SK-N-SH (cell line): ENCODE results near the gene TM7SF3. TPM values are rescaled to one million over a fixed set of nuclear protein-coding genes. Genes with fewer than 3 reads are reported as not detected.

Experiments
- CTCF ChIA-PET: fragments of 300-600, 350-600 bp; formaldehyde crosslinking; extraction: SDS; loops from one replicate; lab custom pipeline; 2021; lab: Yijun Ruan, JAX
- POLR2A ChIA-PET: fragments of 350-600 bp; sonication (Branson Sonifier 250); formaldehyde crosslinking; extraction: SDS; loops from one replicate; lab custom pipeline; 2020; ENCODE audit warnings: antibody characterized with exemption, inconsistent platforms; lab: Yijun Ruan, JAX
- DNase-seq: peaks from one replicate; pipeline ENCODE4 v3.0.0; 2012
- H2AFZ ChIP-seq: fragments of 200-600 bp; sonication (generic); 2 replicates; pipeline ENCODE4 v1.8.1; 2016; ENCODE audit warnings: antibody characterized with exemption, mild to moderate bottlenecking, low read depth
- H3F3A ChIP-seq: fragments of 200-600 bp; sonication (generic); replicated peaks from 2 replicates; pipeline ENCODE3; 2016; ENCODE audit warnings: antibody characterized with exemption, mild to moderate bottlenecking; ENCODE audit not compliant: insufficient read depth
- H3K27ac ChIP-seq, 2 experiments: fragments of 200-500 bp in 1 of 2; fragments of 200-600 bp in 1 of 2; sonication (Bioruptor generic) in 1 of 2; sonication (generic), shearing (Covaris generic) in 1 of 2; 2 replicates each; pipeline versions ENCODE4 v1.5.1 to v1.6.1; 2014 to 2016; ENCODE audit warnings: low read depth in 2 of 2, inconsistent platforms in 1 of 2, low read length in 1 of 2, mild to moderate bottlenecking in 1 of 2, mixed read lengths in 1 of 2
- H3K27me3 ChIP-seq: fragments of 200-600 bp; sonication (generic), shearing (Covaris generic); 2 replicates; pipeline ENCODE4 v1.6.1; 2016; ENCODE audit warnings: mixed run types; ENCODE audit not compliant: insufficient read depth
- H3K36me3 ChIP-seq, 2 experiments: fragments of 200-500 bp in 1 of 2; fragments of 200-600 bp in 1 of 2; sonication (Bioruptor generic) in 1 of 2; sonication (generic) in 1 of 2; replicated peaks in 1 of 2; 2 replicates each; pipeline versions ENCODE3 to v1.5.1; 2014 to 2016; ENCODE audit warnings: low read length in 1 of 2, mild to moderate bottlenecking in 1 of 2; ENCODE audit not compliant: insufficient read depth in 2 of 2, control insufficient read depth in 1 of 2
- H3K4me1 ChIP-seq, 2 experiments: fragments of 200-500 bp in 1 of 2; fragments of 200-600 bp in 1 of 2; sonication (Bioruptor generic) in 1 of 2; sonication (generic), shearing (Covaris generic) in 1 of 2; 2 replicates each; pipeline versions ENCODE4 v1.5.1 to v1.6.1; 2014 to 2016; ENCODE audit warnings: low read depth in 1 of 2, low read length in 1 of 2, mixed run types in 1 of 2; ENCODE audit not compliant: insufficient read depth in 2 of 2, control insufficient read depth in 1 of 2
- H3K4me2 ChIP-seq: fragments of 200-600 bp; sonication (generic), shearing (Covaris generic); 2 replicates; pipeline ENCODE4 v1.6.1; 2017; ENCODE audit warnings: mixed run types
- H3K4me3 ChIP-seq, 2 experiments: fragments of 200-500 bp in 1 of 2; fragments of 200-600 bp in 1 of 2; sonication (Bioruptor generic) in 1 of 2; sonication (generic), shearing (Covaris generic) in 1 of 2; 2 replicates each; pipeline versions ENCODE4 v1.5.1 to v1.8.1; 2014 to 2016; ENCODE audit warnings: low read depth in 2 of 2, inconsistent platforms in 1 of 2, low read length in 1 of 2, mild to moderate bottlenecking in 1 of 2, mixed read lengths in 1 of 2, moderate library complexity in 1 of 2
- H3K79me2 ChIP-seq: fragments of 200-600 bp; sonication (generic); 2 replicates; pipeline ENCODE4 v1.8.1; 2017; ENCODE audit warnings: mild to moderate bottlenecking; ENCODE audit not compliant: insufficient read depth
- H3K9ac ChIP-seq: fragments of 200-600 bp; sonication (generic); 2 replicates; pipeline ENCODE4 v1.6.1; 2017; ENCODE audit warnings: mixed run types
- H3K9me2 ChIP-seq: fragments of 200-600 bp; sonication (generic); 2 replicates; pipeline ENCODE4 v1.6.1; 2017; ENCODE audit warnings: mixed run types
- H3K9me3 ChIP-seq: fragments of 200-600 bp; sonication (generic); 2 replicates; pipeline ENCODE4 v1.6.1; 2017; ENCODE audit warnings: mixed run types, mild to moderate bottlenecking, moderate library complexity
- H4K20me1 ChIP-seq: fragments of 200-600 bp; sonication (generic); 2 replicates; pipeline ENCODE4 v1.6.1; 2017; ENCODE audit warnings: mild to moderate bottlenecking, mixed run types; ENCODE audit not compliant: insufficient read depth
- CHD2 ChIP-seq: fragments of 150-350 bp; IDR thresholded peaks from 2 replicates; pipeline ENCODE4 v1.6.1; 2018; ENCODE audit warnings: low read length; ENCODE audit not compliant: partially characterized antibody
- CTCF ChIP-seq: fragments of 200-600 bp; sonication (generic); IDR thresholded peaks from 2 replicates; pipeline ENCODE4 v1.6.1; 2017; ENCODE audit warnings: antibody characterized with exemption, mild to moderate bottlenecking, moderate library complexity
- EP300 ChIP-seq, 2 experiments: IDR thresholded peaks; 2 replicates each; pipeline versions ENCODE4 v1.4.0 to v1.6.1; 2012; ENCODE audit warnings: borderline replicate concordance in 1 of 2, low read depth in 1 of 2, low read length in 1 of 2
- MAX ChIP-seq: IDR thresholded peaks from 2 replicates; pipeline ENCODE4 v1.4.0; 2012; ENCODE audit warnings: low read depth
- MXI1 ChIP-seq: IDR thresholded peaks from 2 replicates; pipeline ENCODE4 v1.6.1; 2012; ENCODE audit warnings: mild to moderate bottlenecking, low read depth, low read length, improper control_type of control experiment
- REST ChIP-seq: IDR thresholded peaks from 2 replicates; pipeline ENCODE4 v1.6.1; 2012; ENCODE audit warnings: mild to moderate bottlenecking, low read depth, low read length, moderate library complexity
- RFX5 ChIP-seq: IDR thresholded peaks from 2 replicates; pipeline ENCODE4 v1.6.1; 2012; ENCODE audit warnings: mild to moderate bottlenecking, improper control_type of control experiment, low read length
- TCF12 ChIP-seq: IDR thresholded peaks from 2 replicates; pipeline ENCODE4 v1.4.0; 2012
- TEAD4 ChIP-seq: IDR thresholded peaks from 2 replicates; pipeline ENCODE4 v1.4.0; 2012; ENCODE audit warnings: mild to moderate bottlenecking, borderline replicate concordance; ENCODE audit not compliant: insufficient read depth
- YY1 ChIP-seq: IDR thresholded peaks from 2 replicates; pipeline ENCODE4 v1.4.0; 2012; ENCODE audit warnings: low read depth, mild to moderate bottlenecking
- WGBS: methylation state at CpG from one replicate; pipeline ENCODE4 v1.1.6; 2017; ENCODE audit warnings: low lambda C conversion rate; 5-methylcytosine and 5-hydroxymethylcytosine counted together
- polyA plus RNA-seq, 3 experiments: library from polyadenylated mRNA; depleted of rRNA; stranded (reverse); fragments of >200 nt; gene quantifications; 2 replicates each; pipeline ENCODE4 v1.2.3, GENCODE V29; 2012
- TF ChIP-seq, protein P1 (sequence below): IDR thresholded peaks from 2 replicates; pipeline ENCODE4; 2012
- TF ChIP-seq, protein P2 (sequence below): fragments of 150-350 bp; IDR thresholded peaks from 2 replicates; pipeline ENCODE4 v1.6.1; 2016; ENCODE audit warnings: mild to moderate bottlenecking, low read depth, low read length

Gene TM7SF3
- polyA plus RNA-seq, 1 of the 3 experiments (the other 2 are of a cell fraction), result 72.1 TPM

GRCh38 chr12:26963413-26963812 lies 50.8 kb downstream of the TM7SF3 start:
- Histone ChIP-seq H3K9me3 (no peaks in the 10 kb centered on the region), H3K27me3 (no peaks in the 10 kb centered on the region), H3K79me2 (no peaks in the 10 kb centered on the region), H4K20me1 (no peaks in the 10 kb centered on the region; the same call in 1 of the 2 replicates), H3F3A (peaks cover 10% of the 10 kb centered on the region), H3K4me2 (no peak overlapping the region), H3K36me3 (peaks cover 66 to 72% of the 10 kb centered on the region in 2 experiments), H3K27ac (no peak overlapping the region), H2AFZ (no peak overlapping the region), H3K9ac (no peak overlapping the region), H3K4me3 (no peak overlapping the region), H3K4me1 (no peaks in the 10 kb centered on the region; a peak in 1 of 4 replicates), H3K9me2 (no peaks in the 10 kb centered on the region)
- ChIA-PET POLR2A (no interaction called here), CTCF (interaction anchor here (0.6 kb wide), 1 partner anchor 9 kb away, joined by 3 read pairs; no protein-coding TSS in a partner anchor)
- 97% methylated on average over 1 of the region's 1 CpG for WGBS
- TF ChIP-seq CHD2, result no peak
- no peak for TF ChIP-seq MAX
- no peak for TF ChIP-seq MXI1
- no peak for TF ChIP-seq TCF12
- TF ChIP-seq, protein P1, sequence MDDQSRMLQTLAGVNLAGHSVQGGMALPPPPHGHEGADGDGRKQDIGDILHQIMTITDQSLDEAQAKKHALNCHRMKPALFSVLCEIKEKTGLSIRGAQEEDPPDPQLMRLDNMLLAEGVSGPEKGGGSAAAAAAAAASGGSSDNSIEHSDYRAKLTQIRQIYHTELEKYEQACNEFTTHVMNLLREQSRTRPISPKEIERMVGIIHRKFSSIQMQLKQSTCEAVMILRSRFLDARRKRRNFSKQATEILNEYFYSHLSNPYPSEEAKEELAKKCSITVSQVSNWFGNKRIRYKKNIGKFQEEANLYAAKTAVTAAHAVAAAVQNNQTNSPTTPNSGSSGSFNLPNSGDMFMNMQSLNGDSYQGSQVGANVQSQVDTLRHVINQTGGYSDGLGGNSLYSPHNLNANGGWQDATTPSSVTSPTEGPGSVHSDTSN, result no peak
- TF ChIP-seq, protein P2, sequence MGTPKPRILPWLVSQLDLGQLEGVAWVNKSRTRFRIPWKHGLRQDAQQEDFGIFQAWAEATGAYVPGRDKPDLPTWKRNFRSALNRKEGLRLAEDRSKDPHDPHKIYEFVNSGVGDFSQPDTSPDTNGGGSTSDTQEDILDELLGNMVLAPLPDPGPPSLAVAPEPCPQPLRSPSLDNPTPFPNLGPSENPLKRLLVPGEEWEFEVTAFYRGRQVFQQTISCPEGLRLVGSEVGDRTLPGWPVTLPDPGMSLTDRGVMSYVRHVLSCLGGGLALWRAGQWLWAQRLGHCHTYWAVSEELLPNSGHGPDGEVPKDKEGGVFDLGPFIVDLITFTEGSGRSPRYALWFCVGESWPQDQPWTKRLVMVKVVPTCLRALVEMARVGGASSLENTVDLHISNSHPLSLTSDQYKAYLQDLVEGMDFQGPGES, result no peak
- TF ChIP-seq EP300 (IDR thresholded peaks at IDR 0.05; ENCODE audit: borderline replicate concordance in 1 of 2, low read depth in 1 of 2, low read length in 1 of 2), result no peak
- TF ChIP-seq TEAD4, result no peak
- no peak for TF ChIP-seq CTCF
- no peak for TF ChIP-seq YY1
- TF ChIP-seq RFX5, result no peak
- no peak for TF ChIP-seq REST
- no peak for DNase-seq
